GM04503 (cell line): Measurements from ENCODE around the gene NEAT1.

ENCODE experiments used
- DNase-seq: peaks from one replicate; pipeline ENCODE4 v3.0.0-alpha.2; 2012; ENCODE audit warnings: low read depth

The NEAT1 gene

GRCh38 chr11:65479184-65480145, 56.9 kb downstream of the NEAT1 start:
- DNase-seq: peak; percentile 99

DNA sequence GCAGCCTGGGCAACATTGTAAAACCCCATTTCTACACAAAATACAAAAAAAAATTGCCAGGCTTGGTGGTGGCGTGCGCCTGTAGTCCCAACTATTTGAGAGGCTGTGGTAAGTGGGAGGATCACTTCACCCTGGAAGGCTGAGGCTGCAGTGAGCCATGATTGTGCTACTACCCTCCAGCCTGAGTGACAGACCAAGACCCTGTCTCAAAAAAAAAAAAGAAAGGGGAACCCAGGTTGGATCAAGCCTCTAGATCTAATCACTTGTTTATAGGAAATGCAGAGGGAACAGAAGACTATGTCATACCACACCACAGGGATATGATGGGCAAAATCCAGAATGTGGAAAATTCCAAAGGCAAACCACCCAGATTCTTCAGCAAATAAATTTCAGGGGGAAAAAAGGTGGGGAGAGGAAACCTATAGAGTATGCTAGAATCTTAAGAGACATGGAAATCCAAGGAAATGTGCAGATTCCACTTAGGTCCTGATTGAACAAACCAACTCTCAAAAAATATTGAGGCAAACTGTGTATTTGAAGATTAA, 59.8 kb downstream of the NEAT1 start:
- no peak for DNase-seq

- DNase-seq: no peak
Observed at GRCh38 chr11:65485920-65486219, 63.3 kb downstream of the NEAT1 start.

- no peak for DNase-seq
Observed at GRCh38 chr11:65486570-65487466, 64.2 kb downstream of the NEAT1 start.

- peak; percentile 100 for DNase-seq
Observed at GRCh38 chr11:65487467-65488272, 65.1 kb downstream of the NEAT1 start.

DNA sequence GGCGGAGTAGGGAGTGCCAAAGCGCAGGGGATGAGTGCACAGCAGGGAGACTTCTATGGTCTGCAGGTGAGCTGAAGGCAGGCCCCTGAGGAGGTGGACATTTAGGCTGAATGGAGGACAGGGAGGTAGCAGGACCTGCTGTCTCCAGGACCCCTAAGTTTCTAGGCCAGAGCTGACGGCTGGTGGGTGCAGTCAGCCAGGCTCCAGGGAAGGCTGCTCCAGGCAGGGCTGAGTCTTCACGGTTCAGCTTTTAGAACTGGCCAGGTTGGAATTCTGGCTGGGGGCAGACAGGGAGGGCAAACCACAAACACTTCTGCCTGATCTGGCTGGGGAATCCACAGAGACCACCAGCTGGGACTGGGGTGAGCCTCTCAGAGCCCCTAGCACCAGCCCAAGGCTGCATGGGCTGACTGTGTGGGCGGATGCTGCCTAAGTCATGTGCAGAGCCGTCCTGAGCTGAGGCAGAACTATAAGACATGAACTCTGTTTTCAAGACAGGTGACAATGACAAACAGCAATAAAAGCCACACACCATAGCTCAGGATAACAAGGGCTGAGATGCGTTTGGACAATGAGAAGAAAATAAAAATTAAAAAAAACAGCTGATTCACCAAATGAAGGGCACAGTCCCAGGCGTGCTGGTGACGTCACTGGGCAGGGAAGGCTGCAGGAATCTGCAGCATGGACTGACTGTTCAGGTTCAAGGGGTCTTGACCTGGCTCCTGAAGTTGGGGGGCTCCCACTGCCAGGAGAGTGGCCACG, 65.9 kb downstream of the NEAT1 start:
- no peak for DNase-seq

GRCh38 chr11:65489035-65489705, 66.6 kb downstream of the NEAT1 start:
- peak; percentile 97 for DNase-seq

- DNase-seq: no peak
Observed at GRCh38 chr11:65489706-65490320, 67.2 kb downstream of the NEAT1 start.

DNA sequence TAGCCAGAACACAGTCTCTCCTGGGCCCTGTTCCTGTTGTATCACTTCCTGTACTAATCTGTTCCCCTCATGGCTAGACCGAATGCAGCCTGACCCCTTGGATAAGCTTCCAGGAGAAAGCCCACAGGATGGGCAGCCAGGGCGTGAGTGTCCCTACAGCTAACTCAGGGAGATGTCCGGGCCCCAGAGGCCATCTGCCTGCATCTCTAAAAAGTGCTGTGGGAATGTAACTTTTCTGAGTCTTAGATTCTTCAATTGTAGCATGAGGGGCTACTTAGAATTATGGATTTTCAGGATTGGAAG, 68.5 kb downstream of the NEAT1 start:
- DNase-seq: no peak

DNA sequence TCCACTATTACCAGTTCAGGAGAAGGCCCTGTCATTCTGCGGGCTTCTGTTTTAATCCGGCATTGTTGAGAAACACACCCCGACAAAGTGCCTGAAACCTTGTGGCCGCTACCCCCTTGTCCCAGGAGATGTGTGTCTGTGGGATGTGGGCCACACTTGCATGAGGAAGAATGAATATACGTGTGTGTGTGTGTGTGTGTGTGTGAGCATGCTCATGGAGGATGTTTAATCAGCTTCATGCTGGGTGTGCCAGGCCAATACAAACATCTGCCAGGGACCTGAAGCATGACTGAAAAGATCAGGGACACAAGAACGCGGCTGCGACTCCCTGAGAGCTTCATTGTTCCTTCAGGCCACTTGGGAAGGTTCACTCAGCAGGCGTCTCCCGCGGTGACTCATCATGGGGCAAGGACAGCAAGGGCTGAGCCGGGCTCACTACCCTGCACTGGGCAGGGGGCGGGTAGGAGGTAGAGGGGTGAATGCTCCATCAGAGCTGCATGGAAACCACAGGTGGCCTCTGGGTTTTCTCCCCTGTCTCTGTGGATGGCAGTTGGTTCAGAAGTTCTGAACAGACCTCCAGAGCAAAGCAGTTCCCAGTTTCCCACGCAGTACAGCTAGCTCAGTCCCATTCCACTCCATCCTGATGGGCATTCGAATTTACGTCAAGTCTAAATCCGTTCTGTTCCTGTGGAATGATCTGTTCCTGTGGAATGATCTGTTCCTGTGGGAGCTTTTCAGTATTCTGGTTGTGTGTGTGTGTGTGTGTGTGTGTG, 69.2 kb downstream of the NEAT1 start:
- peak; percentile 99 for DNase-seq

DNA sequence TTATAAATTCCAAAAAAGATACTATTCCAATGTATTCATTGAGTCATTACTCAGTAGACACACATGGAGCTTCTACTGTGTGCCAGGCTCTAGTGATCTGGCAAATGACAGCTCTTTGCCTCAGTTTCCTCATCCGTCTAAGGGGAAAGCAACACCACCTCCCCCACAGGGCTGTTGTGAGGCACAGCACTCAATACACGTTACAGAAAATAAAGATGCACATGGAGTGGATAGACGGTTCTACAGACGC, 69.7 kb downstream of the NEAT1 start:
- no peak for DNase-seq

- no peak for DNase-seq
Observed at GRCh38 chr11:65492637-65493366, 70.2 kb downstream of the NEAT1 start.

GRCh38 chr11:65493367-65494176, 71.0 kb downstream of the NEAT1 start:
- peak; percentile 97 for DNase-seq
